AG09319 (cell line): ENCODE measurements around the gene ASGR2.

Source experiments
- DNase-seq: peaks from one replicate; pipeline ENCODE4 v3.0.0-alpha.2; 2010; ENCODE audit warnings: low read depth; ENCODE audit errors: extremely low read depth
- TF ChIP-seq, protein P1 (sequence below): IDR thresholded peaks from 2 replicates; pipeline ENCODE4 v1.5.1; 2011; ENCODE audit warnings: low read depth, mild to moderate bottlenecking, inconsistent platforms, low read length, moderate library complexity

ASGR2 gene

GRCh38 chr17:7111784-7112509, 2.7 kb downstream of the ASGR2 start:
- no peak for DNase-seq
- TF ChIP-seq, protein P1, sequence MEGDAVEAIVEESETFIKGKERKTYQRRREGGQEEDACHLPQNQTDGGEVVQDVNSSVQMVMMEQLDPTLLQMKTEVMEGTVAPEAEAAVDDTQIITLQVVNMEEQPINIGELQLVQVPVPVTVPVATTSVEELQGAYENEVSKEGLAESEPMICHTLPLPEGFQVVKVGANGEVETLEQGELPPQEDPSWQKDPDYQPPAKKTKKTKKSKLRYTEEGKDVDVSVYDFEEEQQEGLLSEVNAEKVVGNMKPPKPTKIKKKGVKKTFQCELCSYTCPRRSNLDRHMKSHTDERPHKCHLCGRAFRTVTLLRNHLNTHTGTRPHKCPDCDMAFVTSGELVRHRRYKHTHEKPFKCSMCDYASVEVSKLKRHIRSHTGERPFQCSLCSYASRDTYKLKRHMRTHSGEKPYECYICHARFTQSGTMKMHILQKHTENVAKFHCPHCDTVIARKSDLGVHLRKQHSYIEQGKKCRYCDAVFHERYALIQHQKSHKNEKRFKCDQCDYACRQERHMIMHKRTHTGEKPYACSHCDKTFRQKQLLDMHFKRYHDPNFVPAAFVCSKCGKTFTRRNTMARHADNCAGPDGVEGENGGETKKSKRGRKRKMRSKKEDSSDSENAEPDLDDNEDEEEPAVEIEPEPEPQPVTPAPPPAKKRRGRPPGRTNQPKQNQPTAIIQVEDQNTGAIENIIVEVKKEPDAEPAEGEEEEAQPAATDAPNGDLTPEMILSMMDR = no peak

GRCh38 chr17:7110617-7111306, 3.9 kb downstream of the ASGR2 start:
- DNase-seq = no peak
- TF ChIP-seq, protein P1 = no peak

DNA sequence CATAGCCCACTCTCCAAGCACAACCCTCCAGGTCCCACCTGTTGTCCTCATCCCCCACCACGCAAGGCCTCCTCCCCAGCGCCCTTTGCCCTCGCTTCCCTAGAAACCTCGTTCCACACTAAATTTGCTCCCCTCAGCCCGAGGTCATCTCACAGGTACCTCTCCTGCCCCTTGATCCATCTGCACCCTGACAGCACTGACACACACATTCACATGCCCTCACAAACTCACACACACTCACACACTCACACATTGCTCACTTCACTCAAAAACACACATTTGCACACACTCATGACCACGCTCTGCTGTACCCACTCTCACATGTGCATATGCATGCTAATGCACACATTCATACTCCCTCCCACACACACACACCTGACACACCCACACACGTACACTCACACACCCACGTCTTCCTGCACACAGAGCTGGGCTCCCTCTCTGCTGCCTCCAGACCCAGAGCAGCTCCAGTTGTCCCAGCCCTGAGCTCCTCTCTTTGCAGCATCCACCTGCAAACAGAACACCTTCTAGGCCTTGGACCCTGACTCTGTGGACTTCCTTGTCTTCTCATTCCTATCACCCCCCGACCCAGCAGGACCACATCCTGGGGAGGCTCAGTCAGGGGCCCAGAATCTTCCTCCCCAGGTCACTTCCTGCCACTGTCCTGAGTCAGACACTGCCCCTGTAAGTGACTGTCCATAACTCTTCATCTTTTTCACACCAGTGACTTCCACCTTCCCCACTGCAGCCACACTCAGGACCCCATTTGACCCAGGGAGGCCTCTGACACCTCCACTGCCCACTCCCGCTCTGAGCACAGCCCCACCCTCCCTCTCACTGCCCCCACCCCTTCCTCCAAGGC, 4.9 kb downstream of the ASGR2 start:
- TF ChIP-seq, protein P1 = no peak
- no peak for DNase-seq

- DNase-seq = no peak
- TF ChIP-seq, protein P1 = no peak
These were observed 5.6 kb downstream of the ASGR2 start for GRCh38 chr17:7108981-7109380.

GRCh38 chr17:7108560-7108925, 6.1 kb downstream of the ASGR2 start:
- no peak for DNase-seq
- TF ChIP-seq, protein P1 = no peak

DNA sequence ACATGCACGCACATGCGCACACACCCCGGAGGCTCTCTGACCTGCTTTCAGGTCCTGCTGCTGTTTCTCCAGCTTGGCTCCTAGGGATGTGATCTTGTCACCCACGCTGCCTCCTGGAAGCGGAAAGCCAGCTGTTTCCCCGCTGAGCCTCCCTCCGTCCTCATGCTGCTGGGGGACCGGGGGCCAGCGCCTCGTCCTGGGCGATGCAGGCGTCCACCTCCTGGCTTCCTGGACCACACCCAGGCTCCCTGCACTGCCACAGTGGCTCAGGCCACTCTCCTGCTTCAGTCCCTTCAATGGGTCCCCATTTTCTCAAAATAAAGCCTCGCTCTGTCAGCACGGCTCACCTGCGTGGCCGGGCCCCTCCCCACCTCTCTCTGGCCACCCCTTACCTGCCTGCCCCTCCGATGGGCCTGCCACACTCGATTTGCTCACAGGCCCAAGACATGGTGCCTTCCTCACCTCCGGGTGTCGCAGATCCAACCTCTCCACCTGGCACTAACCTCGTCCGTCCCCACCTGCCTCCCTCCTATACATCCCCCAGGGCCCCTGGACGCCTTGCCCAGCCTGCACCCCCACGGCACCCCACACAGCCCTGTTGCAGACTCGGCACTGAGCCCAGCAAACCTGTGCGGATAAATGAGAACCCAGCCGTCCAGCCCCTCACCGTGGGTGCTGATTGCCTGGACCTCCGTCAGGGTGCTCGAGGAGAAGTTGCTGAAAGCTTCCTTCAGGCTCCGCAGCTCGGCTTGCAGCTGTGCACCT, 6.6 kb downstream of the ASGR2 start:
- TF ChIP-seq, protein P1 = no peak
- DNase-seq = no peak
